Breast epithelium (tissue), 4 donors: ENCODE measurements around the gene IGF2BP2. TPM values are rescaled to one million over a fixed set of nuclear protein-coding genes. Genes with fewer than 3 reads are reported as not detected.

ENCODE experiments used
- DNase-seq, 2 donors: peaks; one replicate each; pipeline ENCODE4 v3.0.0-alpha.2; 2019; ENCODE audit warnings: low spot score in 2 of 2
- H3K27ac ChIP-seq, 2 donors: fragments of 200-600 bp; sonication (generic) in 1 of 2; one replicate each; pipeline ENCODE4 v1.5.1; 2016 to 2019; ENCODE audit warnings: mild to moderate bottlenecking in 1 of 2
- H3K27me3 ChIP-seq, 2 donors: fragments of 200-600 bp; sonication (generic) in 1 of 2; one replicate each; pipeline versions ENCODE4 v1.5.1 to v1.6.0; 2017 to 2019; ENCODE audit warnings: control low read depth in 1 of 2, mild to moderate bottlenecking in 1 of 2
- H3K36me3 ChIP-seq: fragments of 200-600 bp; one replicate; pipeline ENCODE4 v1.5.1; 2019
- H3K4me1 ChIP-seq, 2 donors: fragments of 200-600 bp; sonication (generic); one replicate each; pipeline ENCODE4 v1.5.1; 2016 to 2019; ENCODE audit warnings: control low read depth in 1 of 2
- H3K4me3 ChIP-seq, 3 donors: fragments of 200-600 bp; sonication (generic); 1 replicate in 2 of 3; 2 replicates in 1 of 3; pipeline ENCODE4 v1.5.1; 2016 to 2019; ENCODE audit warnings: mild to moderate bottlenecking in 3 of 3, moderate library complexity in 2 of 3
- H3K9me3 ChIP-seq, 2 donors: fragments of 200-600 bp; sonication (generic) in 1 of 2; one replicate each; pipeline ENCODE4 v1.5.1; 2016 to 2019; ENCODE audit warnings: control low read depth in 1 of 2
- CTCF ChIP-seq, 3 donors: fragments of 450-650 bp; IDR thresholded peaks; one replicate each; pipeline ENCODE4 v1.5.1; 2016 to 2017; ENCODE audit warnings: antibody characterized with exemption in 3 of 3, mild to moderate bottlenecking in 3 of 3, moderate library complexity in 3 of 3
- POLR2A ChIP-seq: fragments of 450-650 bp; IDR thresholded peaks from one replicate; pipeline ENCODE4 v1.6.1; 2016; ENCODE audit warnings: antibody characterized with exemption, mild to moderate bottlenecking, moderate library complexity
- POLR2AphosphoS5 ChIP-seq, 3 donors: sonication (generic); formaldehyde crosslinking; IDR thresholded peaks; one replicate each; pipeline ENCODE4 v1.6.1; 2017; ENCODE audit warnings: antibody characterized with exemption in 3 of 3
- intact Hi-C: fragments of 100-400 bp; cut with DNase I; formaldehyde crosslinking; loops from one replicate; pipeline ENCODE4 v1.15.1; 2023; ENCODE audit warnings: low total_unique reads
- total RNA-seq, 3 donors: library from RNA; depleted of rRNA; stranded (reverse); fragments of >200 nt; gene quantifications; one replicate each; pipeline ENCODE4 v1.1.0, GENCODE V29; 2016

Gene IGF2BP2
- total RNA-seq, 3 donors from 2014 or later = 4.9 to 27.5 (median 23.8) TPM

DNA sequence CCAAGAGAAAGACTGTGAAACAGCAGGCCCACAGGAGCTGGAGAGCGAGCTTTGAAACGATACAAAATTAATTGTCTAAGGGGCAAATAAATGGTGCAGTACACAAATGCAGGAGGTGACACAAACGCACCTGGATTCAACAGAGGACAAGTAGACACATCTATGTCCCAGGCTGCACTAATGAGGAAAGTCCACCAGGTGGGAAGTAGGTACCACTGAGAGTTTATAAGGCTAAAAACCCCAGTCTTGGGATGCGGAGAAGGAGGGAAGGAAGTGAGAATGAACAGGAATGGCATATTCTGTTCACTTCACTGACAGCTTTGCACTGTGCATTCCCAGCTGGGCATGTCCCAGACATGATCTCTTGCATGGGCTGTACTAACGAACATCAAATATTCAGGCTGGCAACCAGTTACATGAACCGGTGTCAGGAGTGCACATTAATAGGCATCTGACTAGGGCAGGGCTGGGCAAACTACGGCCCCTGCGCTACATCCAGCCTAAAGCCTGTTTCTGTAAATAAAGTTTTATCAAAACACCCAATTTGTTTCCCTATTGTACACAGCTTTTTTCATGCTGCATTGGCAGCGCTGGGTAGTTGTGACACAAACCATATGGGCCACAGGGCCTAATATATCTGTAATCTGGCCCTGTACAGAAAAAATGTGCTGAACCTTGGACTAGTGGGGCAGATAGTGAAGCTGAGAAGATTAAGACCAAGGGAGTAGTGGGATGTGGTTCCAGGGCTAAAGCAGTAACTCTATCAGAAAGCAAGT, 107.0 kb downstream of the IGF2BP2 start:
- intact Hi-C loops = no loop called here

DNA sequence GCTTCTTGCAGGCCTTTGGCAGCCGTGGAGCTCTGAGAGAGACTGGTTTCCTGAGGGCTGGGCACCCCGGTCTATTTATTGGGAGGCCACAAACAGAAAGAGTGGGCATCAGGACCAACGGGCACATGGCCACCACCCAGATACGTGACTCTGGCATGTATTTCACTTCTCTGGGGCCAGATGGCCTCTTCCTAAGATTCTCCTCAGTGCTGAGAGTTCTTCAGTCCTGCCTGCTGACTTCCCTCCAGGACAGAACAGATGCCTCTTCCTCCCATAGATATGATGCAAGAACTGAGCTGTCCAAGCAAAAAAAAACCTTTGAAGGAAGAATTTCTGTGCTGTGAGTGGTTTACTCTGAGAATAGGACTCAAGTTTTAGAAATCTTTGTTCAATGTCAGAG, 107.7 kb downstream of the IGF2BP2 start:
- no peak overlapping the region for H3K4me3 ChIP-seq
- no peaks in the 10 kb centered on the region for H3K36me3 ChIP-seq
- no peaks in the 10 kb centered on the region for H3K9me3 ChIP-seq
- DNase-seq = no peak
- no peaks in the 10 kb centered on the region for H3K27me3 ChIP-seq
- H3K4me1 ChIP-seq = no peaks in the 10 kb centered on the region
- intact Hi-C loops = no loop called here
- no peak overlapping the region for H3K27ac ChIP-seq
- TF ChIP-seq CTCF (IDR thresholded peaks at IDR 0.05) = no peak
- TF ChIP-seq POLR2AphosphoS5 (IDR thresholded peaks at IDR 0.05) = no peak
- TF ChIP-seq POLR2A = no peak

More for the DNA sequence above, 107.0 kb downstream of the IGF2BP2 start:
- no peaks in the 10 kb centered on the region for H3K36me3 ChIP-seq
- no peaks in the 10 kb centered on the region for H3K4me1 ChIP-seq
- TF ChIP-seq CTCF (IDR thresholded peaks at IDR 0.05) = no peak
- no peak for TF ChIP-seq POLR2AphosphoS5 (IDR thresholded peaks at IDR 0.05)
- no peak for TF ChIP-seq POLR2A
- H3K9me3 ChIP-seq = no peaks in the 10 kb centered on the region
- no peaks in the 10 kb centered on the region for H3K27me3 ChIP-seq
- DNase-seq = no peak
- H3K4me3 ChIP-seq = no peak overlapping the region
- no peak overlapping the region for H3K27ac ChIP-seq

DNA sequence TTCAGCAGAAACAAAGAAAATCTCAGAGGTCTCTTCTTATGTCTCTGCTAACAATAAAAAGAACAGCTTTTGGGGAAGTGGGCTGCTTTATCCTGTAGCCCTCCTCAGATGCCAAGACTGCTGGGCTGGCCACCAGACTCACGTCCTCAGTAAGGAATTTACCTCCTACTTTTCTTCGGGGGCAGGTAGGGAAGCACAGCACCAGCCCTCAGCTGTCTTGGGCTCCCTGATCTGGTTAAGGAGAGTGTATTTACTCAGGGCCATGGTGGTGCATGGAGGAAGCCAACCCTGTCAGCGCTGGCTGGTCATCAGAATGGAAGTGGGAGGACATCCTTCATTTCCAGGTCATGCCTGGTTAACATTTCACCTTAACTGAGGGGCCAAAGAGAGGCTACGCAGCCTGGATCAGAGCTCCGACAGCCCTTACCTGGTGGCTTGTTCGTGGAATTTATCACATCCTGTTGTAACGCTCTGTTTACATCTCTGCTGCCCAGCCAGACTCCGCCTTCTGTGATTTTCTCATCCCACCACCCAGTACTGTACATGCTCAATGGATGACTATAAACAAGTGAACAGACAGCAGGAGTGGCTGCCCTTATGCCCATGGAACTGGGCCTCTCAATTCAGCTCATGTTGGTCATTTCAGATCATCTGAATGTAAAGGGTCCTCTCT, 108.3 kb downstream of the IGF2BP2 start:
- intact Hi-C loops = no loop called here
- TF ChIP-seq CTCF (IDR thresholded peaks at IDR 0.05) = no peak
- no peak for TF ChIP-seq POLR2A
- TF ChIP-seq POLR2AphosphoS5 (IDR thresholded peaks at IDR 0.05) = no peak
- H3K27me3 ChIP-seq = no peaks in the 10 kb centered on the region
- no peak overlapping the region for H3K27ac ChIP-seq
- no peaks in the 10 kb centered on the region for H3K4me1 ChIP-seq
- no peaks in the 10 kb centered on the region for H3K36me3 ChIP-seq
- H3K9me3 ChIP-seq = no peaks in the 10 kb centered on the region
- DNase-seq = no peak
- H3K4me3 ChIP-seq = no peak overlapping the region

DNA sequence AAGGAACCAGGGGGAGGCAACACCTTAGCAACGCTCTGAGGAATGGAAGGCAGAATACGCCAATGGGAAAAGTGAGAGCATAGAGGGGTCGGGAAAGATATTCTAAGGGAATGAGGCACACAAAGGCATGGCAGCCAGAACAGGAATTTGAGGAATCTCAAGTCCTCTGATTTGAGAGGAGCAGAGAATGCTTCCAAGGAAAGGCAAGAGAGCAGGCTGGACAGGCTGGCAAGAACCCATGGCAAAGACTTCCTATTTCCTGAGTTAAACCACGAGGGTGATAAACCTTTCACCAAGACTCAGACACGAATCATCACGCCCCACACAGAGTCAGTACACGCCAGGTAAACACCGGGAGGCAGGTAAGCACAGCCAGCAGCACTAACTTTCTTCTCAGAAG, 109.8 kb downstream of the IGF2BP2 start:
- DNase-seq = no peak

More for the DNA sequence above, 109.8 kb downstream of the IGF2BP2 start:
- no peaks in the 10 kb centered on the region for H3K27me3 ChIP-seq
- no peak for TF ChIP-seq CTCF (IDR thresholded peaks at IDR 0.05)
- TF ChIP-seq POLR2A = no peak
- no peak for TF ChIP-seq POLR2AphosphoS5 (IDR thresholded peaks at IDR 0.05)
- no peaks in the 10 kb centered on the region for H3K9me3 ChIP-seq
- no peak overlapping the region for H3K27ac ChIP-seq
- intact Hi-C loops = no loop called here
- H3K4me3 ChIP-seq = no peak overlapping the region
- no peaks in the 10 kb centered on the region for H3K36me3 ChIP-seq
- no peaks in the 10 kb centered on the region for H3K4me1 ChIP-seq
